ENCODE data around the gene LDLRAD3.

- no peak for TF ChIP-seq POLR2A (IDR thresholded peaks at IDR 0.05)
- no peak for TF ChIP-seq CTCF (IDR thresholded peaks at IDR 0.05)
- no peak for TF ChIP-seq EP300 (IDR thresholded peaks at IDR 0.05)
Observed at GRCh38 chr11:36162883-36163434, 219.1 kb downstream of the LDLRAD3 start.

Measured in ovary (tissue), 3 donors.